D341Med (cell line): ENCODE results near the gene OSGIN1.

ENCODE experiments used
- DNase-seq: peaks from one replicate; pipeline ENCODE4 v3.0.0; 2012; ENCODE audit warnings: low spot score

The OSGIN1 gene

GRCh38 chr16:83971165-83972130, 18.4 kb downstream of the OSGIN1 start:
- DNase-seq: no peak

GRCh38 chr16:83972256-83973008, 19.4 kb downstream of the OSGIN1 start:
- DNase-seq: no peak

GRCh38 chr16:83973077-83973476, 20.0 kb downstream of the OSGIN1 start:
- DNase-seq: no peak

- no peak for DNase-seq
These were observed 20.7 kb downstream of the OSGIN1 start for GRCh38 chr16:83973581-83974385.

- no peak for DNase-seq
These were observed 21.4 kb downstream of the OSGIN1 start for GRCh38 chr16:83974475-83974874.

GRCh38 chr16:83975590-83976260, 22.7 kb downstream of the OSGIN1 start:
- no peak for DNase-seq

- no peak for DNase-seq
These were observed 24.2 kb downstream of the OSGIN1 start for GRCh38 chr16:83977056-83977815.

GRCh38 chr16:83978401-83978904, 25.4 kb downstream of the OSGIN1 start:
- DNase-seq: no peak

GRCh38 chr16:83979441-83979840, 26.4 kb downstream of the OSGIN1 start:
- no peak for DNase-seq

- no peak for DNase-seq
These were observed 27.8 kb downstream of the OSGIN1 start for GRCh38 chr16:83980794-83981193.

- no peak for DNase-seq
These were observed 28.8 kb downstream of the OSGIN1 start for GRCh38 chr16:83981799-83982198.

- no peak for DNase-seq
These were observed 30.5 kb downstream of the OSGIN1 start for GRCh38 chr16:83983491-83983890.

GRCh38 chr16:83989300-83989699, 36.3 kb downstream of the OSGIN1 start:
- DNase-seq: no peak

- no peak for DNase-seq
These were observed 37.5 kb downstream of the OSGIN1 start for GRCh38 chr16:83990492-83990891.

GRCh38 chr16:83992624-83993023, 39.6 kb downstream of the OSGIN1 start:
- DNase-seq: no peak

GRCh38 chr16:83994087-83994486, 41.0 kb downstream of the OSGIN1 start:
- no peak for DNase-seq

- DNase-seq: no peak
These were observed 41.7 kb downstream of the OSGIN1 start for GRCh38 chr16:83994703-83995102.

- no peak for DNase-seq
These were observed 42.7 kb downstream of the OSGIN1 start for GRCh38 chr16:83995754-83996153.

GRCh38 chr16:83996481-83997252, 43.6 kb downstream of the OSGIN1 start:
- no peak for DNase-seq

- no peak for DNase-seq
These were observed 45.1 kb downstream of the OSGIN1 start for GRCh38 chr16:83998091-83998490.
